ENCODE data around the gene AFF1. TPM values are rescaled to one million over a fixed set of nuclear protein-coding genes. Genes with fewer than 3 reads are reported as not detected.

Gene AFF1, protein sequence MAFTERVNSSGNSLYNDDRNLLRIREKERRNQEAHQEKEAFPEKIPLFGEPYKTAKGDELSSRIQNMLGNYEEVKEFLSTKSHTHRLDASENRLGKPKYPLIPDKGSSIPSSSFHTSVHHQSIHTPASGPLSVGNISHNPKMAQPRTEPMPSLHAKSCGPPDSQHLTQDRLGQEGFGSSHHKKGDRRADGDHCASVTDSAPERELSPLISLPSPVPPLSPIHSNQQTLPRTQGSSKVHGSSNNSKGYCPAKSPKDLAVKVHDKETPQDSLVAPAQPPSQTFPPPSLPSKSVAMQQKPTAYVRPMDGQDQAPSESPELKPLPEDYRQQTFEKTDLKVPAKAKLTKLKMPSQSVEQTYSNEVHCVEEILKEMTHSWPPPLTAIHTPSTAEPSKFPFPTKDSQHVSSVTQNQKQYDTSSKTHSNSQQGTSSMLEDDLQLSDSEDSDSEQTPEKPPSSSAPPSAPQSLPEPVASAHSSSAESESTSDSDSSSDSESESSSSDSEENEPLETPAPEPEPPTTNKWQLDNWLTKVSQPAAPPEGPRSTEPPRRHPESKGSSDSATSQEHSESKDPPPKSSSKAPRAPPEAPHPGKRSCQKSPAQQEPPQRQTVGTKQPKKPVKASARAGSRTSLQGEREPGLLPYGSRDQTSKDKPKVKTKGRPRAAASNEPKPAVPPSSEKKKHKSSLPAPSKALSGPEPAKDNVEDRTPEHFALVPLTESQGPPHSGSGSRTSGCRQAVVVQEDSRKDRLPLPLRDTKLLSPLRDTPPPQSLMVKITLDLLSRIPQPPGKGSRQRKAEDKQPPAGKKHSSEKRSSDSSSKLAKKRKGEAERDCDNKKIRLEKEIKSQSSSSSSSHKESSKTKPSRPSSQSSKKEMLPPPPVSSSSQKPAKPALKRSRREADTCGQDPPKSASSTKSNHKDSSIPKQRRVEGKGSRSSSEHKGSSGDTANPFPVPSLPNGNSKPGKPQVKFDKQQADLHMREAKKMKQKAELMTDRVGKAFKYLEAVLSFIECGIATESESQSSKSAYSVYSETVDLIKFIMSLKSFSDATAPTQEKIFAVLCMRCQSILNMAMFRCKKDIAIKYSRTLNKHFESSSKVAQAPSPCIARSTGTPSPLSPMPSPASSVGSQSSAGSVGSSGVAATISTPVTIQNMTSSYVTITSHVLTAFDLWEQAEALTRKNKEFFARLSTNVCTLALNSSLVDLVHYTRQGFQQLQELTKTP
- 22.6 and 25.6 TPM in 2 replicates for total RNA-seq (2014; rRNA removed; shearing (Covaris generic))

DNA sequence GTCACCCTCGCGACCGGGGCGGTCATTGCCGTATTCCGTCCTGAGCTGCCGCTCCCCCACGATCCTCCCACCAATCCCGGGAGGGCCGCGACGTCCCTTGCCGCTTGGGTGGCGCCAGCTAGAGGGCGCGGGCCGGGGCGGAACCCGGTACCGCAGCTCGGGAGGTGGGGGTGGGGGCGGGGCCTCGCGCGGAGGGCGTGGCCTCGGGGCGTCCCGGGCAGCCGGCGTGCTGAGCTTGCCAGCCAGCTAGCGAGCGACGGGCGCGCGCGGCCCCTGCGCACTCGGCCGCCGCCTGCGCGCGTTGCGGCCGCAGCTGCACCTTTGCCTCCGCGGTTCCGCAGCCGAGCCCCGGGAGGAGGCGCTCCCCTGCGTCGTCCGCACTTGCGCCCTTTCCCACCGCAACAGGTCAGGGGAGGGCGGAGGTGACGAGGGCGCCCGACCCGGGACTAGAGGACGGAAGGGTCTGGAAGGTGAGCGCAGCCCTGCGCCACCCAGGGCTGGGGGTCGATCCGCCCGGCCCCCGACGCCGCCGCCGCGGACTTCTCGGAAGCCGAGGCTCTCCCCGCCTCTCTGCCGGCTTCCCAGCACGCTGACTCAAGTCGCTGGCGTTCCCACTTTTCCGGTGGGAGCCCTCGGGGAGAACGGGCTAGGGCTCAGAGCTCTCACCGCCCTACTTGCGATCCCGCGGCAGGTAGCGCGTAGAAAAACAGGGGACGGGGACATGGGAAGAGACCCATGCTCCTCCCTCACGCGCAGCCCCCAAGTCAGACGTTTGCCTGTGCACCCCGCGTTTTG, at the start of gene AFF1:
Gene AFF1, plus strand, starts transcription at position 241 of the 795 bp plus-strand sequence. CDS start 13,523 bp downstream, outside the sequence.
- peak; percentile 91 for DNase-seq (ENCODE audit: low spot score)

GRCh38 chr4:86890790-86891189, 44.0 kb upstream of the AFF1 start:
- DNase-seq (ENCODE audit: low spot score), result peak; percentile 10

GRCh38 chr4:86891762-86892635, 42.8 kb upstream of the AFF1 start, which contains the start of gene C4orf36:
TSS of gene C4orf36 (minus strand) at chr4:86892422. CDS start at chr4:86891520, 902 bp downstream.
- peak; percentile 86 for DNase-seq (ENCODE audit: low spot score)

- DNase-seq (ENCODE audit: low spot score), result no peak
These were observed 42.2 kb upstream of the AFF1 start for GRCh38 chr4:86892636-86892960.

DNA sequence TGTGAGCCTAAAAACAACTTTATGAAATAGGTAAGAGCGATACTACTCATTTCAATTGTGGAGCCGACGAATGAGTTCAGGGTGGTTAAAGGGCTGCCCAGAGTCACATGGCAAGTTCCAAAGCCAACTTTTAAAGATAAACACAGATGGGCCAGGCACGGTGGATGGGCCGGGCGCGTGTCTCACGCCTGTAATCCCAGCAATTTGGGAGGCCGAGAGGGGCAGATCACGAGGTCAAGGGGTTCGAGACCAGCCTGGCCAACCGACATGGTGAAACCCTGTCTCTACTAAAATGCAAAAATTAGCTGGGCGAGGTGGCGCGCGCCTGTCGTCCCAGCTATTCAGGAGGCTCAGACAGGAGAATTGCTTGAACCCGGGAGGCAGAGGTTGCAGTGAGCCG, 41.7 kb upstream of the AFF1 start:
- no peak for DNase-seq (ENCODE audit: low spot score)

- DNase-seq (ENCODE audit: low spot score), result peak; percentile 35
These were observed 40.4 kb upstream of the AFF1 start for GRCh38 chr4:86894455-86894854.

- peak; percentile 83 for DNase-seq (ENCODE audit: low spot score)
These were observed 38.9 kb upstream of the AFF1 start for GRCh38 chr4:86895692-86896488.

GRCh38 chr4:86896596-86896995, 38.2 kb upstream of the AFF1 start:
- no peak for DNase-seq (ENCODE audit: low spot score)

- DNase-seq (ENCODE audit: low spot score), result peak; percentile 56
These were observed 36.2 kb upstream of the AFF1 start for GRCh38 chr4:86898562-86898961.

- no peak for DNase-seq (ENCODE audit: low spot score)
These were observed 32.9 kb upstream of the AFF1 start for GRCh38 chr4:86901864-86902263.

- no peak for DNase-seq (ENCODE audit: low spot score)
These were observed 26.6 kb upstream of the AFF1 start for GRCh38 chr4:86908251-86908657.

GRCh38 chr4:86909546-86910295, 25.1 kb upstream of the AFF1 start:
- no peak for DNase-seq (ENCODE audit: low spot score)

DNA sequence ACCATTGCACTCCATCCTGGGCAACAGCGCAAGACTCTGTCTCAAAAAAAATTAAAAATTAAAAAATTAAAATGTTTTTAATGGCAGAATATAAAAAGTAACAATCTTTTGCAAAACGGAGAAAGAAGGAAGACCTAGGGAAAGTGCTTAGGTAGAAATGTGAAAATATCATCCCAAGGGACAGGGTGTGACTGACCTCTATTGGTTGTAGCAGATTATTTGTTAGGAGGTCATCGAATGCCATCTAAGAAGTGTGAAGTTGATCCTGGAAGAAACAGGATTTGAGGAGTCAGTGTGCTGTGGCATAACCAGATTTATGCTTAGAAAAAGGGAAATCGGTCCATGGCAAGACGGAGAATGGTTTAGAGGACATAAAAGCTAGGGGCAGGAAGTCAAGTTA, 24.4 kb upstream of the AFF1 start:
- no peak for DNase-seq (ENCODE audit: low spot score)

DNA sequence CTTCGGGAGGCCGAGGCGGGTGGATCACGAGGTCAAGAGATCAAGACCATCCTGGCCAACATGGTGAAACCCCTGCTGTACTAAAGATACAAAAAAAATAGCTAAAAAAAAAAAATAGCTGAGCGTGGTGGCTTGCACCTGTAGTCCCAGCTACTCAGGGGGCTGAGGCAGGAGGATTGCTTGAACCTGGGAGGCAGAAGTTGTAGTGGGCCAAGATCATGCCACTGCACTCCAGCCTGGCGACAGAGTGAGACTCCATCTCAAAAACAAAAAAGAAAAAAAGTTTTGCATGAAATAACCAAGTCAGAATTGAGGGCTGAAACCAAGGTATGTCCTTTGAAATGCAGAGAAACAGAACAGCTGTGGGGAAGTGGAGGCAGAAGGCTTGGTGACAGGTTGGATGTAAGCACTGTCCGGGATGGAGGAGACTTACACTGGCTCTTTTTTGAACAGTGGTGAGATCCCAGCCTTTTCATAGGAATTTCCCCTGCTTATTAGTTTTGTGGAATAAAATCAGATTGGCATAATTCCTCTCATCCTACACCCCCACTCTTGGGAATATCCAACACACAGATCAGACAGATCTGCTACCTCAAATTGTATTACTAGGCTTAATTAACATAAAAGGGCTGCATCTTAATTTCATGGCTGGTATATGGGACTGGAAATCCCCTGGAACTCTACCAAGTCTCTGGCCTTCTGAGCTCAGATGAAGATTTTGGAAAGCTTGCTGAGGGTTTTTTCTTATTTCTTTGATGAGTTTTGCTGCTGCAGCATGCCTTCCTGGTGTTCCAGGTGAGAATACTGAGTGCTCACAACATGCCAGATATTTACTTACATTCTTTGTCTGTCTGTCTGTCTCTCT, 23.8 kb upstream of the AFF1 start:
- no peak for DNase-seq (ENCODE audit: low spot score)

- DNase-seq (ENCODE audit: low spot score), result no peak
These were observed 18.4 kb upstream of the AFF1 start for GRCh38 chr4:86916392-86916791.

DNA sequence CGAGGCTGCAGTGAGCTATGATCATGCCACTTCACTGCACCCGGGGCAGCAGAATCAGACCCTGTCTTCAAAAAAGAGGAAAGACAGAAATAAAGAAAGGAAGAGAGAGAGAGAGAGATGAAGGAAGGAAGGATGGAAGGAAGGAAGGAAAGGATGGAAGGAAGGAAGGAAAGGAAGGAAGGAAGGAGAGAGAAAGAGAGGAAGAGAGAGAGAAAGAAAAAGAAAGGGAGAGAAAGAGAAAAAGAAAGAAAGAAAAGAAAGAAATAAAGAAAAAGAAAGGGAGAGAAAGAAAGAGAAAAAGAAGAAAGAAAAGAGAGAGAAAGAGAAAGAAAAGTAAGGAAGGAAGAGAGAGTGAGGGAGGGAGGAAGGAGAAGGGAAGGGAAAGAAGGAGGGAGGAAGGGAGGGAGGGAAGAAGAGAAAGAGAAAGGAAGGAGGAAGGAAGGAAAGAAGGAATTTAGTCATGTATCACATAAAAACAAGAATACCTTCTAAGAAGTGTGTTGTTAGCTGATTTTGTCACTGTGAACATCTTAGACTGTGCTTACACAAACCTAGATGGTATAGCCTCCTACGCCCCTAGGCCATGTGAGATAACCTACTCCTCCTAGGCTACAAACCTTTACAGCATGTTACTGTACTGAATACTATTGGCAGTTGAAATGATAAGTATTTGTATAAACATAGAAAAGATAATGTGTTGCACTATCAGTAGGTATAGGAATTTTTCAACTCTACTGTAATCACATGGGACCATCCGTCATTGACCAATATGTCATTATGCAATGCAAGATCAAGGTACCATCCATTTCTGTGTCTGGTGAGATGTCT, 17.4 kb upstream of the AFF1 start:
- no peak for DNase-seq (ENCODE audit: low spot score)
